ENCODE measurements around the gene RAPGEF4.
"Not testable (repeated sequence)": the region's sequence is repeated elsewhere in the genome, so short reads cannot be mapped to it uniquely, and the experiment has no call there.

RAPGEF4 gene

GRCh38 chr2:172726172-172726735, 9.4 kb upstream of the RAPGEF4 start:
- no peak overlapping the region for H3K27ac ChIP-seq (ENCODE audit: low read length)
- H3K4me1 ChIP-seq (ENCODE audit: control insufficient read depth, insufficient read depth, low read length) = no peaks in the 10 kb centered on the region
- no peak overlapping the region for H3K4me3 ChIP-seq (ENCODE audit: low read length in 2 of 2)
- H3K9ac ChIP-seq (ENCODE audit: low read length in 2 of 2) = no peak overlapping the region
- peaks cover 0 to under 1% of the 10 kb centered on the region in 2 donors for H3K27me3 ChIP-seq (ENCODE audit: control insufficient read depth in 1 of 2, insufficient read depth in 2 of 2, low read length in 2 of 2)
- no peaks in the 10 kb centered on the region for H3K36me3 ChIP-seq (ENCODE audit: control insufficient read depth in 2 of 2, insufficient read depth in 2 of 2, low read length in 2 of 2)
- H3K9me3 ChIP-seq (ENCODE audit: control insufficient read depth in 2 of 2, low read length in 2 of 2) = no peaks in the 10 kb centered on the region

- Histone ChIP-seq H3K9ac (ENCODE audit: low read length in 2 of 2) (no peak overlapping the region), H3K27ac (ENCODE audit: low read length) (no peak overlapping the region), H3K9me3 (ENCODE audit: control insufficient read depth in 2 of 2, low read length in 2 of 2) (no peaks in the 10 kb centered on the region), H3K27me3 (ENCODE audit: control insufficient read depth in 1 of 2, insufficient read depth in 2 of 2, low read length in 2 of 2) (peaks cover 9 to 10% of the 10 kb centered on the region in 2 donors), H3K4me3 (ENCODE audit: low read length in 2 of 2) (no peak overlapping the region), H3K4me1 (ENCODE audit: control insufficient read depth, insufficient read depth, low read length) (peaks cover 3% of the 10 kb centered on the region), H3K36me3 (ENCODE audit: control insufficient read depth in 2 of 2, insufficient read depth in 2 of 2, low read length in 2 of 2) (no peaks in the 10 kb centered on the region)
Observed at GRCh38 chr2:172730411-172730810, 5.2 kb upstream of the RAPGEF4 start.

DNA sequence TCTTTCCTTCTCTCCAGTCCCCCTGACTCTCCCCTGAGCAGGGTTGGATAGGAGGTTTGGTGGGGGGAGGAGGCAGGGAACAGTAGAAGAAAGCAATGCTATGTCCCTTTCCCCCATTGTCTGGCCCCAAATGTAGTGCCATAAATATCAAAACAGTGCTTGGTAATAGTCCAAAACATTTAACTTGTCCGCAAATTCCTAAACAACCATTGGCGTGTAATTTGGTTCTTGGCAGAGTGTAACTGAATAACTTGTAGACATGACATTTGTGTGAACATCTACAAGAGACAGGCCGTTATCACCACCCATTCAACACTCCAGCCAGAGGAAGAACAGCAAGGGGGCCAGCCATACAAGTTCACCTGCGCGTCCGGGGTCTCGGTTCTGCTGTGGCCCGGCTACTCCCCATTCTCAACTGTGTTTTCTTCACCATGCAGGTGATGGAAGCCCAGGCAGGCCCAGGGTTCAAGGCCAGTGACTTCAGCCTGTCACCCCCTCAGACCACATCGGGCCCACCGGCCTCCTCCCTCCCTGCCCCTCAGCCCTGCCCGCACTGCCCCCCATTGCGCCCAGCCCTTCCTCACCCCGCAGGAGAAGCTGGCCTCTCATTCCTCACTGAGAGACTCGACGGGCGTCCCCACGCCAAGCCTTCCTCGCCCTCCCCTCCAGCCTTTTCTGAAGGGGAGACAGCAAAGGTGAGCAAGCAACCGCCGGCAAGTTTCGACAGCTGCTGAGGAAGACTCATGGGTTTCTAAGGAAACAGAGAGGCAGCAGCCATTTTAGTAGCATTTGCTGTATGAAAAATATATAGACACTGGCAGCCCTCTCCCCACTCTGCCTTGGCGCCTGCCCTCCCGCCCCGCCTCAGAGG, 699 bp upstream of the RAPGEF4 start:
- Histone ChIP-seq H3K27ac (ENCODE audit: low read length) (no peak overlapping the region), H3K9ac (ENCODE audit: low read length in 2 of 2) (no peak overlapping the region)

GRCh38 chr2:172736424-172737174, 954 bp downstream of the RAPGEF4 start:
- Histone ChIP-seq H3K9ac (ENCODE audit: low read length in 2 of 2) (no peak overlapping the region), H3K27ac (ENCODE audit: low read length) (no peak overlapping the region), H3K4me3 (ENCODE audit: low read length in 2 of 2) (no peak overlapping the region)

More for the DNA sequence above, 699 bp upstream of the RAPGEF4 start:
- H3K9me3 ChIP-seq (ENCODE audit: control insufficient read depth in 2 of 2, low read length in 2 of 2) = no peaks in the 10 kb centered on the region
- H3K4me1 ChIP-seq (ENCODE audit: control insufficient read depth, insufficient read depth, low read length) = peaks cover 11% of the 10 kb centered on the region
- no peaks in the 10 kb centered on the region for H3K36me3 ChIP-seq (ENCODE audit: control insufficient read depth in 2 of 2, insufficient read depth in 2 of 2, low read length in 2 of 2)
- H3K4me3 ChIP-seq (ENCODE audit: low read length in 2 of 2) = peak overlapping the region in 1 of 2 donors; percentile 58
- peaks cover 18 to 22% of the 10 kb centered on the region in 2 donors for H3K27me3 ChIP-seq (ENCODE audit: control insufficient read depth in 1 of 2, insufficient read depth in 2 of 2, low read length in 2 of 2)

GRCh38 chr2:172739661-172740266, 4.1 kb downstream of the RAPGEF4 start:
- no peaks in the 10 kb centered on the region for H3K36me3 ChIP-seq (ENCODE audit: control insufficient read depth in 2 of 2, insufficient read depth in 2 of 2, low read length in 2 of 2)
- peaks cover 13 to 18% of the 10 kb centered on the region in 2 donors for H3K27me3 ChIP-seq (ENCODE audit: control insufficient read depth in 1 of 2, insufficient read depth in 2 of 2, low read length in 2 of 2)
- peaks cover 0 to 4% of the 10 kb centered on the region in 2 donors for H3K9me3 ChIP-seq (ENCODE audit: control insufficient read depth in 2 of 2, low read length in 2 of 2)
- H3K4me3 ChIP-seq (ENCODE audit: low read length in 2 of 2) = no peak overlapping the region
- peaks cover 11% of the 10 kb centered on the region for H3K4me1 ChIP-seq (ENCODE audit: control insufficient read depth, insufficient read depth, low read length)
- H3K27ac ChIP-seq (ENCODE audit: low read length) = no peak overlapping the region
- no peak overlapping the region for H3K9ac ChIP-seq (ENCODE audit: low read length in 2 of 2)

More at GRCh38 chr2:172736424-172737174, 954 bp downstream of the RAPGEF4 start:
- H3K36me3 ChIP-seq (ENCODE audit: control insufficient read depth in 2 of 2, insufficient read depth in 2 of 2, low read length in 2 of 2) = no peaks in the 10 kb centered on the region
- no peaks in the 10 kb centered on the region for H3K9me3 ChIP-seq (ENCODE audit: control insufficient read depth in 2 of 2, low read length in 2 of 2)
- peaks cover 11% of the 10 kb centered on the region for H3K4me1 ChIP-seq (ENCODE audit: control insufficient read depth, insufficient read depth, low read length)
- peaks cover 18 to 22% of the 10 kb centered on the region in 2 donors for H3K27me3 ChIP-seq (ENCODE audit: control insufficient read depth in 1 of 2, insufficient read depth in 2 of 2, low read length in 2 of 2)

DNA sequence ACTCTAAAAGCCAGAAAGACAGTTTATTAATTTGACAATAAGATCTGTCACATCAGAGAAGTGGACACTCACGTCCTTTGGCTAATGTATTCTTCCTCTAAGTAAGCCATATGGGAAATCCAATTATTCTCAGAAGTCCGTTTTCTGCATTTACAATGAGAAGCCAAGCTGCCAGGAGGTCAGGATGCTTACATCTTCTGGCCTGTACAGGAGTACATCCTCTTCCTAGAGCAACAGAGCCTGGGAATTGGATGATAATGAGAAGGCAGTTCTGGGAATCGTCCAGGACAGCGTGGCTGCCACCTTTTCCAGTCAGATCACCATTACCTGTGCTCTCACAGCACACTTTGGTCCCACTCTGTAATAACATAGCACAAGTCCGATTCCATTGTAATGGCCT, 5.2 kb downstream of the RAPGEF4 start:
- Histone ChIP-seq H3K36me3 (ENCODE audit: control insufficient read depth in 2 of 2, insufficient read depth in 2 of 2, low read length in 2 of 2) (no peaks in the 10 kb centered on the region), H3K27me3 (ENCODE audit: control insufficient read depth in 1 of 2, insufficient read depth in 2 of 2, low read length in 2 of 2) (peaks cover 10 to 11% of the 10 kb centered on the region in 2 donors), H3K9ac (ENCODE audit: low read length in 2 of 2) (no peak overlapping the region), H3K4me3 (ENCODE audit: low read length in 2 of 2) (no peak overlapping the region), H3K9me3 (ENCODE audit: control insufficient read depth in 2 of 2, low read length in 2 of 2) (peaks cover 0 to 4% of the 10 kb centered on the region in 2 donors), H3K4me1 (ENCODE audit: control insufficient read depth, insufficient read depth, low read length) (peaks cover 7% of the 10 kb centered on the region), H3K27ac (ENCODE audit: low read length) (no peak overlapping the region)

GRCh38 chr2:172742931-172743540, 7.4 kb downstream of the RAPGEF4 start:
- Histone ChIP-seq H3K4me3 (ENCODE audit: low read length in 2 of 2) (no peak overlapping the region), H3K4me1 (ENCODE audit: control insufficient read depth, insufficient read depth, low read length) (no peaks in the 10 kb centered on the region), H3K27ac (ENCODE audit: low read length) (no peak overlapping the region), H3K9ac (ENCODE audit: low read length in 2 of 2) (no peak overlapping the region), H3K36me3 (ENCODE audit: control insufficient read depth in 2 of 2, insufficient read depth in 2 of 2, low read length in 2 of 2) (no peaks in the 10 kb centered on the region), H3K27me3 (ENCODE audit: control insufficient read depth in 1 of 2, insufficient read depth in 2 of 2, low read length in 2 of 2) (peaks cover 0 to 2% of the 10 kb centered on the region in 2 donors), H3K9me3 (ENCODE audit: control insufficient read depth in 2 of 2, low read length in 2 of 2) (peaks cover 0 to 4% of the 10 kb centered on the region in 2 donors)

GRCh38 chr2:172743898-172744297, 8.3 kb downstream of the RAPGEF4 start:
- H3K27ac ChIP-seq (ENCODE audit: low read length) = no peak overlapping the region
- no peak overlapping the region for H3K9ac ChIP-seq (ENCODE audit: low read length in 2 of 2)
- no peak overlapping the region for H3K4me3 ChIP-seq (ENCODE audit: low read length in 2 of 2)
- H3K27me3 ChIP-seq (ENCODE audit: control insufficient read depth in 1 of 2, insufficient read depth in 2 of 2, low read length in 2 of 2) = peaks cover 0 to 2% of the 10 kb centered on the region in 2 donors
- no peaks in the 10 kb centered on the region for H3K36me3 ChIP-seq (ENCODE audit: control insufficient read depth in 2 of 2, insufficient read depth in 2 of 2, low read length in 2 of 2)
- H3K9me3 ChIP-seq (ENCODE audit: control insufficient read depth in 2 of 2, low read length in 2 of 2) = peaks cover 0 to 4% of the 10 kb centered on the region in 2 donors
- H3K4me1 ChIP-seq (ENCODE audit: control insufficient read depth, insufficient read depth, low read length) = no peaks in the 10 kb centered on the region

DNA sequence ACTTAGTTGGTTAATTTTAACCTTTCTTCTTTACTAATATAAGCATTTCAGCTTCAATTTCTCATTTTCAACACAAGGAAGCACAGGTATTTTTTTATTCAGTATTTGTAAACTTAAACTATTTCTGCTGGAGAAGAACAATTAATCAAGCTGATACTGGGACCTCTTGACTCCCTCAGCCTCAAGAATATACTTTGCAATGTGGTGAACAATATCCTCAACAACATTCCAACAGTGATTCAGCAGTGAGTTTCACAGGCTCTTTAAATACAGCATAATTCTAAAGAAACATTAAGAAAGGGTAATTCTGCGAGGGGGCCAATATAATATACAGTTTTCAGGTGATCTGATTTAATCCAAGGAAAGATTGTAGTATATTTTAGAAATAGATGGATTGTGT, 10.0 kb downstream of the RAPGEF4 start:
- peaks cover 0 to 4% of the 10 kb centered on the region in 2 donors for H3K9me3 ChIP-seq (ENCODE audit: control insufficient read depth in 2 of 2, low read length in 2 of 2)
- H3K4me3 ChIP-seq (ENCODE audit: low read length in 2 of 2) = no peak overlapping the region
- H3K36me3 ChIP-seq (ENCODE audit: control insufficient read depth in 2 of 2, insufficient read depth in 2 of 2, low read length in 2 of 2) = no peaks in the 10 kb centered on the region
- no peaks in the 10 kb centered on the region for H3K4me1 ChIP-seq (ENCODE audit: control insufficient read depth, insufficient read depth, low read length)
- no peak overlapping the region for H3K27ac ChIP-seq (ENCODE audit: low read length)
- no peak overlapping the region for H3K9ac ChIP-seq (ENCODE audit: low read length in 2 of 2)
- peaks cover 0 to 2% of the 10 kb centered on the region in 2 donors for H3K27me3 ChIP-seq (ENCODE audit: control insufficient read depth in 1 of 2, insufficient read depth in 2 of 2, low read length in 2 of 2)

DNA sequence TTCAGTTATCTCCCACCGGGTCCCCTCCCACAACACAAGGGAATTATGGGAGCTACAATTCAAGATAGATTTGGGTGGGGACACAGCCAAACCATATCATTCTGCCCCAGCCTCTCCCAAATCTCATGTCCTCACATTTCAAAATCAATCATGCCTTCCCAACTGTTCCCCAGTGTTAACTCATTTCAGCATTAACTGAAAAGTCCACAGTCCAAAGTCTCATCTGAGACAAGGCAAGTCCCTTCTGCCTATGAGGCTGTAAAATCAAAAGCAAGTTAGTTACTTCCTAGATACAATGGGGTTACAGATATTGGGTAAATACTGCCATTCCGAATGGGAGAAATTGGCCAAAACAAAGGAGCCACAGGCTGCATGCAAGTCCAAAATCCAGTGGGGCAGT, 12.9 kb downstream of the RAPGEF4 start:
- H3K4me1 ChIP-seq (ENCODE audit: control insufficient read depth, insufficient read depth, low read length); H3K36me3 ChIP-seq (ENCODE audit: control insufficient read depth in 2 of 2, insufficient read depth in 2 of 2, low read length in 2 of 2); H3K9ac ChIP-seq (ENCODE audit: low read length in 2 of 2); H3K4me3 ChIP-seq (ENCODE audit: low read length in 2 of 2); H3K9me3 ChIP-seq (ENCODE audit: control insufficient read depth in 2 of 2, low read length in 2 of 2); H3K27me3 ChIP-seq (ENCODE audit: control insufficient read depth in 1 of 2, insufficient read depth in 2 of 2, low read length in 2 of 2); H3K27ac ChIP-seq (ENCODE audit: low read length): not testable (repeated sequence)

Measured in stomach smooth muscle (tissue), 2 donors.